ENCODE data around the gene MYBPHL. TPM values are rescaled to one million over a fixed set of nuclear protein-coding genes. Genes with fewer than 3 reads are reported as not detected.

MYBPHL gene
- total RNA-seq, 4 donors from 2014 or later: 3.1 TPM; not detected in 3

GRCh38 chr1:109259674-109260557 is 46.9 kb downstream of the MYBPHL start:
- Histone ChIP-seq H3K9me3 (no peaks in the 10 kb centered on the region), H3K36me3 (no peaks in the 10 kb centered on the region), H3K4me3 (no peak overlapping the region), H3K27ac (no peak overlapping the region), H3K4me1 (peaks cover 7 to 8% of the 10 kb centered on the region in 2 donors), H3K27me3 (no peaks in the 10 kb centered on the region)
- in situ Hi-C loops (cut with MboI; ENCODE audit: low sequenced_read_pairs in 4 of 4): loop anchor here in 1 of 4 donors (10.0 kb wide), 1 partner anchor 145 kb away; no protein-coding TSS in a partner anchor
- TF ChIP-seq CTCF (IDR thresholded peaks at IDR 0.05 in 4 of 5, conservative IDR thresholded peaks at IDR 0.05 in 1 of 5) (no peak), POLR2A (IDR thresholded peaks at IDR 0.05) (no peak)
- ATAC-seq: no peak
- DNase-seq: no peak
- intact Hi-C loops (cut with DNase I; ENCODE audit: low total_unique reads): no loop called here

GRCh38 chr1:109258481-109259466 is 48.0 kb downstream of the MYBPHL start:
- ATAC-seq (no peak), DNase-seq (no peak)
- no peaks in the 10 kb centered on the region for H3K36me3 ChIP-seq
- TF ChIP-seq POLR2A (IDR thresholded peaks at IDR 0.05): no peak
- TF ChIP-seq CTCF (IDR thresholded peaks at IDR 0.05 in 4 of 5, conservative IDR thresholded peaks at IDR 0.05 in 1 of 5): no peak
- H3K27me3 ChIP-seq: no peaks in the 10 kb centered on the region
- H3K4me3 ChIP-seq: no peak overlapping the region
- in situ Hi-C loops (cut with MboI; ENCODE audit: low sequenced_read_pairs in 4 of 4): no loop called here
- H3K4me1 ChIP-seq: peaks cover 19% of the 10 kb centered on the region in 2 donors
- H3K9me3 ChIP-seq: no peaks in the 10 kb centered on the region
- H3K27ac ChIP-seq: no peak overlapping the region
- intact Hi-C loops (cut with DNase I; ENCODE audit: low total_unique reads): no loop called here

GRCh38 chr1:109257682-109258421 is 49.0 kb downstream of the MYBPHL start:
- H3K27me3 ChIP-seq: no peaks in the 10 kb centered on the region
- no peaks in the 10 kb centered on the region for H3K9me3 ChIP-seq
- TF ChIP-seq CTCF (IDR thresholded peaks at IDR 0.05 in 4 of 5, conservative IDR thresholded peaks at IDR 0.05 in 1 of 5): no peak
- TF ChIP-seq POLR2A (IDR thresholded peaks at IDR 0.05): no peak
- in situ Hi-C loops (cut with MboI; ENCODE audit: low sequenced_read_pairs in 4 of 4): no loop called here
- H3K4me1 ChIP-seq: peaks cover 25 to 26% of the 10 kb centered on the region in 2 donors
- intact Hi-C loops (cut with DNase I; ENCODE audit: low total_unique reads): no loop called here
- no peak for ATAC-seq
- no peak overlapping the region for H3K4me3 ChIP-seq
- H3K27ac ChIP-seq: no peak overlapping the region
- no peaks in the 10 kb centered on the region for H3K36me3 ChIP-seq
- DNase-seq: no peak

GRCh38 chr1:109256971-109257681 is 49.7 kb downstream of the MYBPHL start:
- Histone ChIP-seq H3K27ac (no peak overlapping the region), H3K4me3 (no peak overlapping the region), H3K4me1 (peaks cover 25 to 26% of the 10 kb centered on the region in 2 donors), H3K36me3 (no peaks in the 10 kb centered on the region), H3K27me3 (no peaks in the 10 kb centered on the region), H3K9me3 (no peaks in the 10 kb centered on the region)
- intact Hi-C loops (cut with DNase I; ENCODE audit: low total_unique reads) (no loop called here), in situ Hi-C loops (cut with MboI; ENCODE audit: low sequenced_read_pairs in 4 of 4) (no loop called here)
- no peak for ATAC-seq
- no peak for TF ChIP-seq CTCF (IDR thresholded peaks at IDR 0.05 in 4 of 5, conservative IDR thresholded peaks at IDR 0.05 in 1 of 5)
- no peak for TF ChIP-seq POLR2A (IDR thresholded peaks at IDR 0.05)
- DNase-seq: no peak
